B cell (primary cell): Measurements from ENCODE around the gene NOS1.

ENCODE experiments used
- EZH2 ChIP-seq: IDR thresholded peaks from 2 replicates; pipeline ENCODE4 v1.6.1; 2012; ENCODE audit warnings: borderline replicate concordance, low read depth, mild to moderate bottlenecking, moderate library complexity, low read length; ENCODE audit not compliant: insufficient read depth, poor library complexity, severe bottlenecking
- TF ChIP-seq, protein P1 (sequence below): fragments of 200-600 bp; IDR thresholded peaks from one replicate; pipeline ENCODE4 v1.8.0; 2022; ENCODE audit warnings: antibody characterized with exemption, mild to moderate bottlenecking

DNA sequence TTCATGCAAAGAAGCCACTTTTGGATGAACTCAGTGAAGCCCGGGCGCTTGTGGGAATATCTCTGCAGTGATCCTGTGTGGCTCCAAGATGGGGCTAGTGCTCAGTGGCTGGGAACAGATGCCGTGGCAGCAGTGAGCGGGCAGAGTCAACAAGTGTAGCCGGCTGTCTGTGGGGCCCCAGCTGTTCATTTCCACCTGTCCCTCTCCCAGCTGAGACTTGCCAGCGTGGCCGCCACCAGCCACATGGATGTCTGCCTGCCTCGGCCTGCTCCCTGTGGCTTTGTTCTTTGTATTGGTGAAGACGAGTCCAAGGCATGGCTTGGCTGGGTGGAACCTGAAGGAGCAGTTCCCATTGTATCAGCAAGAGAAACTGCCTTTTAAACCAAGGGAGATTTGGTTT, 77.3 kb downstream of the NOS1 start:
- TF ChIP-seq, protein P1, sequence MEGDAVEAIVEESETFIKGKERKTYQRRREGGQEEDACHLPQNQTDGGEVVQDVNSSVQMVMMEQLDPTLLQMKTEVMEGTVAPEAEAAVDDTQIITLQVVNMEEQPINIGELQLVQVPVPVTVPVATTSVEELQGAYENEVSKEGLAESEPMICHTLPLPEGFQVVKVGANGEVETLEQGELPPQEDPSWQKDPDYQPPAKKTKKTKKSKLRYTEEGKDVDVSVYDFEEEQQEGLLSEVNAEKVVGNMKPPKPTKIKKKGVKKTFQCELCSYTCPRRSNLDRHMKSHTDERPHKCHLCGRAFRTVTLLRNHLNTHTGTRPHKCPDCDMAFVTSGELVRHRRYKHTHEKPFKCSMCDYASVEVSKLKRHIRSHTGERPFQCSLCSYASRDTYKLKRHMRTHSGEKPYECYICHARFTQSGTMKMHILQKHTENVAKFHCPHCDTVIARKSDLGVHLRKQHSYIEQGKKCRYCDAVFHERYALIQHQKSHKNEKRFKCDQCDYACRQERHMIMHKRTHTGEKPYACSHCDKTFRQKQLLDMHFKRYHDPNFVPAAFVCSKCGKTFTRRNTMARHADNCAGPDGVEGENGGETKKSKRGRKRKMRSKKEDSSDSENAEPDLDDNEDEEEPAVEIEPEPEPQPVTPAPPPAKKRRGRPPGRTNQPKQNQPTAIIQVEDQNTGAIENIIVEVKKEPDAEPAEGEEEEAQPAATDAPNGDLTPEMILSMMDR, result no peak
- TF ChIP-seq EZH2, result no peak
